Epithelial cell of prostate (primary cell): ENCODE results near the gene MYT1.
"Not testable (repeated sequence)": the region's sequence is repeated elsewhere in the genome, so short reads cannot be mapped to it uniquely, and the experiment has no call there.

ENCODE experiments used
- DNase-seq: peaks from one replicate; pipeline ENCODE4 v3.0.0-alpha.2; 2011; ENCODE audit warnings: low read depth, low spot score
- H3K27ac ChIP-seq: fragments of 450-650 bp; 2 replicates; pipeline ENCODE4 v1.5.1; 2017; ENCODE audit warnings: mild to moderate bottlenecking

The MYT1 gene

GRCh38 chr20:64165866-64166600 lies 1.8 kb downstream of the MYT1 start:
- DNase-seq = no peak
- no peak overlapping the region for H3K27ac ChIP-seq

GRCh38 chr20:64166721-64167615 lies 2.7 kb downstream of the MYT1 start:
- H3K27ac ChIP-seq = no peak overlapping the region
- no peak for DNase-seq

- no peak overlapping the region for H3K27ac ChIP-seq
- DNase-seq = no peak
Measured at GRCh38 chr20:64167676-64168075, 3.4 kb downstream of the MYT1 start.

- no peak for DNase-seq
Measured at GRCh38 chr20:64168381-64169090, 4.3 kb downstream of the MYT1 start.

GRCh38 chr20:64169091-64169560 lies 4.9 kb downstream of the MYT1 start:
- H3K27ac ChIP-seq = no peak overlapping the region
- DNase-seq = no peak

More at GRCh38 chr20:64168381-64169090, 4.3 kb downstream of the MYT1 start:
- no peak overlapping the region for H3K27ac ChIP-seq

- H3K27ac ChIP-seq = no peak overlapping the region
Measured at GRCh38 chr20:64171211-64171610, 7.0 kb downstream of the MYT1 start.

GRCh38 chr20:64173116-64173515 lies 8.9 kb downstream of the MYT1 start:
- no peak overlapping the region for H3K27ac ChIP-seq
- no peak for DNase-seq

More at GRCh38 chr20:64171211-64171610, 7.0 kb downstream of the MYT1 start:
- no peak for DNase-seq

GRCh38 chr20:64176551-64176950 lies 12.3 kb downstream of the MYT1 start:
- no peak for DNase-seq
- no peak overlapping the region for H3K27ac ChIP-seq

- DNase-seq = no peak
Measured at GRCh38 chr20:64176971-64177370, 12.7 kb downstream of the MYT1 start.

GRCh38 chr20:64177384-64177783 lies 13.1 kb downstream of the MYT1 start:
- no peak for DNase-seq
- H3K27ac ChIP-seq = no peak overlapping the region

More at GRCh38 chr20:64176971-64177370, 12.7 kb downstream of the MYT1 start:
- no peak overlapping the region for H3K27ac ChIP-seq

- no peak for DNase-seq
- no peak overlapping the region for H3K27ac ChIP-seq
Measured at GRCh38 chr20:64177787-64178186, 13.5 kb downstream of the MYT1 start.

GRCh38 chr20:64178925-64179324 lies 14.7 kb downstream of the MYT1 start:
- H3K27ac ChIP-seq, DNase-seq: not testable (repeated sequence)

GRCh38 chr20:64179805-64180204 lies 15.6 kb downstream of the MYT1 start:
- H3K27ac ChIP-seq = no peak overlapping the region
- no peak for DNase-seq

- no peak overlapping the region for H3K27ac ChIP-seq
- no peak for DNase-seq
Measured at GRCh38 chr20:64180673-64181072, 16.4 kb downstream of the MYT1 start.

GRCh38 chr20:64181391-64181790 lies 17.1 kb downstream of the MYT1 start:
- DNase-seq = no peak

GRCh38 chr20:64182146-64182865 lies 18.1 kb downstream of the MYT1 start:
- DNase-seq = no peak
- no peak overlapping the region for H3K27ac ChIP-seq

More at GRCh38 chr20:64181391-64181790, 17.1 kb downstream of the MYT1 start:
- H3K27ac ChIP-seq = no peak overlapping the region

- no peak overlapping the region for H3K27ac ChIP-seq
Measured at GRCh38 chr20:64183313-64183712, 19.1 kb downstream of the MYT1 start.

GRCh38 chr20:64184795-64185194 lies 20.5 kb downstream of the MYT1 start:
- DNase-seq = no peak
- H3K27ac ChIP-seq = no peak overlapping the region

More at GRCh38 chr20:64183313-64183712, 19.1 kb downstream of the MYT1 start:
- DNase-seq = no peak

GRCh38 chr20:64185276-64185900 lies 21.1 kb downstream of the MYT1 start:
- H3K27ac ChIP-seq = no peak overlapping the region
- no peak for DNase-seq
